Stimulated activated CD8-positive, alpha-beta memory T cell treated with anti-CD3 and anti-CD28 coated beads, Interleukin-7, amount 100 ng/mL, for 48 hours (primary cell): ENCODE data around the gene RAB12.
"Not testable (repeated sequence)": the region's sequence is repeated elsewhere in the genome, so short reads cannot be mapped to it uniquely, and the experiment has no call there.

Experiments
- DNase-seq, 2 donors: peaks; one replicate each; pipeline ENCODE4 v3.0.0-alpha.2; 2020; ENCODE audit warnings: low read depth in 1 of 2; ENCODE audit errors: extremely low read depth in 1 of 2

Gene RAB12

GRCh38 chr18:8608795-8609658 is at the start of gene RAB12:
RAB12 (plus strand) TSS chr18:8609437; CDS start chr18:8609440, 3 bp downstream.
- DNase-seq: peak; percentile 73 to 78

GRCh38 chr18:8559612-8560186 is 49.5 kb upstream of the RAB12 start:
- DNase-seq: no peak

GRCh38 chr18:8561123-8561910 is 47.9 kb upstream of the RAB12 start:
- DNase-seq: no peak

- no peak for DNase-seq
Measured at GRCh38 chr18:8562070-8562469, 47.2 kb upstream of the RAB12 start.

GRCh38 chr18:8562919-8563318 is 46.3 kb upstream of the RAB12 start:
- no peak for DNase-seq

- DNase-seq: no peak
Measured at GRCh38 chr18:8571399-8571798, 37.8 kb upstream of the RAB12 start.

- not testable (repeated sequence) for DNase-seq
Measured at GRCh38 chr18:8573766-8574165, 35.5 kb upstream of the RAB12 start.

- DNase-seq: no peak
Measured at GRCh38 chr18:8584798-8585197, 24.4 kb upstream of the RAB12 start.

GRCh38 chr18:8586941-8587340 is 22.3 kb upstream of the RAB12 start:
- DNase-seq: no peak

GRCh38 chr18:8595445-8595844 is 13.8 kb upstream of the RAB12 start:
- no peak for DNase-seq

- DNase-seq: no peak
Measured at GRCh38 chr18:8601277-8602032, 7.8 kb upstream of the RAB12 start.

- no peak for DNase-seq
Measured at GRCh38 chr18:8602040-8602439, 7.2 kb upstream of the RAB12 start.

GRCh38 chr18:8602557-8602956 is 6.7 kb upstream of the RAB12 start:
- DNase-seq: no peak

GRCh38 chr18:8603663-8604520 is 5.3 kb upstream of the RAB12 start:
- no peak for DNase-seq

- DNase-seq: no peak
Measured at GRCh38 chr18:8605974-8606373, 3.3 kb upstream of the RAB12 start.

GRCh38 chr18:8607776-8608742 is 1.2 kb upstream of the RAB12 start:
- DNase-seq: no peak

- DNase-seq: no peak
Measured at GRCh38 chr18:8609659-8610458, 622 bp downstream of the RAB12 start.

- DNase-seq: no peak
Measured at GRCh38 chr18:8610459-8610851, 1.2 kb downstream of the RAB12 start.
